ENCODE data around the gene ENPP6.

Gene ENPP6

DNA sequence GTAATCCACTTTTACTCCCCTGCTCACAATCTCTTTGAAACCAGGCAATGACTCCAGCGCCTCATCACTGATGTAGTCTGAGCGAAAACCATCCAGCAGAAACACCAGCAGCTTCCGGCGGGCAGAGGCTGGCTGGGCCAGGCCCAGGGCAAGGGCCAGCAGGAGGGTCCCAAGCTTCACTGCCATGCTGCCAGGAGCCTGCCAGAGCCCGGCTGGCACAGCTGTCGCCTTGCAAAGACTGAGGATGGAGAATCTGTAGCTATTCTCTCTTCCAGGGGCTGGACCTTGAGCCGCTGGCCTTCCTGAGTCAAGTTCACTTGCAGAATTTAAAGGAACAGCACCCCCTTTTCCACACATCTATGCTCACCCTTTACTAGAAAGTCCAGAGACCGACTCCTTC, at the start of gene ENPP6:
TSS of gene ENPP6 (minus strand) at position 240 of the 400 bp plus-strand sequence. CDS start at position 186, 54 bp downstream.
- DNase-seq, result no peak

DNA sequence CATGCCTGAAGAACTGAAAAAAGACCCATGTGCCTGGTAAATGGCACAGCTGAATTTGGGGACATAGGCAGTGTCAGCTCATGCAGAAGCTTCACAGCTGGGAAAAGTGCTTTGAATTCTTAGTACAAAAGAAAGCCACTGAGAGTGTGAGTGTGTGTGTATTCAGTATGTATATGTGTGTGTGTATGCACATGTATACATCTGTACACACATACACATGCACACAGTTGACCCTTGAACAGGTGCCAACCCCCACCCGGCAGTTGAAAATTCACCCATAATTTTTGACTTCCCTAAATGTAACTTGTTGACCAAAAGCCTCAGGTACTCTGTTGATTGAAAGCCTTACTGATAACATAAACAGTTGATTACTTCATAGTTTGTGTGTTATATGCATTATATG, 49.5 kb upstream of the ENPP6 start:
- no peak for DNase-seq

DNA sequence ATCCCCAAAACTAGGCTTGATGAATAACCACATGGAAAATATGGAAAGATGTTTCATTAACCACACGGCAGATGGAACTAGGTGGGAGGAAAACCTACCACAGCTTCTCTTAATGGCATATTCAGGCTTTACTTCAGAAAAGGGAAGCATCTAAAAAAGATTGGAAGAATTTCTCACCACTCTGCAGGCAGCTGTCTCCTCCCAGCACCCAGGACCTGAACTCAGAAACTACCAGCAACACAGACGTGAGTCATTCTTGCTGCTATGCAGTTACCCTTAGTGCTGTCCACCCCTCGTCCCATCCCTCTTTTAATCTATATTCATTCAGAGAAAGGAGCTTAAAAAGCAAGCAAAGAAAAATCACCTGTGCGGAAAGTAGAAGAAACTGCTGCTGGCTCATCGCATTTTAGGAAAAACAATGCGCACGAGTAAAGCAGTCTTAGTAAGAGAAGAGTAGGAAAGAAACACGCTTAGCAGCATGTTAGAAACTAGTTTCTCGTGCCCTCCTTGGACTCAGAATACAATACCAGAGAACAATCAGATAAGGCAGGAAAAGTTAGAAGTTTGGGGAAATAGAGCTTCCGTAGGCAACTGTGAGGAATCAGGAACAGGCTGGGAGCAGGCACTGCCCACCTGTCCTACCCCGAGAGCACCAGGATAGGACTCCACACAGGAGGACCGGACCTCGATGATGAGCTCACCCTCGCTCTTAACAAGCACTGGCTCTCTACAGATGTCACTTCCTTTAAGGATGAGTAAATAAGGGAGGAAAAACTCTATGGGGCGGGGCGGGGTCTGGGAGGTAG, 48.1 kb upstream of the ENPP6 start:
- DNase-seq, result no peak

DNA sequence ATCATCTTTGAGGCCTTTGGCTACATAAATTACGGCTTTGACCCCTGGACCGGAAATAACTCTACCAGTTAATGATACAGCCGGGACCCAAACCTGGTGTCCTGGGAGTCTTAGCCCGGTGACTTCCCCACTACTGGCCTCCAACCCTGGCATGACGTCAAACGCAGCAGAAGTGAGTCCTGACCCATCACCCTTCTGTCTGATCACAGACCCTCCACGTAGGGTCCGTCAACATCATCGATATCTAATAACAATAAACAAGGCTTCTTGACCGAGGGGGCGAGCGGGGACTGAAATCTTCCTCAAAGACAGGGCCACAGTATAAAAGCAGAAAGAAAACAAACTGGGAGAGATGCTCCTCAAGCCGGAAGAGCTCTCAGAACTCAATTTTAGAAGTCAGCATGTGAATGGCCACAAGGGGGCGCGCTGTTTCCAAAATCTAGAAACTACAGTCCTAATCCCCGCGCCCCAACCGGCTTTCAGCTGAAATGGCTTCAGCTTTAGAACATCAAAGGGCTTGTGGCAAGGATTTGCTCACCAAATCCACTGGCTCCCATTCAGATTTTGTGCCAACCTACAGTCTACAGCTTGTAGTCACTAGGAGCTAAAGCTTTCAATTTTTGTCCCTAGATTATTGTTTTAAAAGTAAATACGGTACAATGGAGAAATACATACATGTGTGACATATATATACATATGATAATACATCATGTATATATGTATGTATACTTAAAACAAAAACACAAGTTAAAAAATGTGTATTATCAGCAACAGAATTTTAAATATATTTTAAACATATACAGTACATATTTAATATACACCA, 46.4 kb upstream of the ENPP6 start:
- DNase-seq, result peak; percentile 24

- DNase-seq, result no peak
Observed at GRCh38 chr4:184263461-184263860, 45.8 kb upstream of the ENPP6 start.

- no peak for DNase-seq
Observed at GRCh38 chr4:184262901-184263300, 45.2 kb upstream of the ENPP6 start.

DNA sequence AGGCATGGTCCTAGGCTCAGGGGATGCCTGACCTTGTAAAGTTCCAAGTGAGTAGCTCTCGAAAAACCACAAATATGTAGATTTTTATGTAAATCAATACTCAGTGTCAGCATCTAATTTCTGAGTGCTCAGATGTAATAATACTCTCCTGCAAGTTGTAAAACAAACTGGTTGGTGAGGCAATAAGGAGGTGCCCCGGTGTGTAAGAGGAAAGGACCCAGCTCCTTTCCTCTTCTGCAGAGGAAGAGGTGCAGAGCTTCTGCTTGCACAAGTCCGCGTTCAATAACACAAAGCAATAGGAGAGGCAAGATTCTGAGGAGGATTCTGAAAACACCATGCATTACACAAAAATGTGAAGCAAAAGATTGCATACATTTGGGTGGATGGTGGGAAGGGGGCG, 43.6 kb upstream of the ENPP6 start:
- no peak for DNase-seq

DNA sequence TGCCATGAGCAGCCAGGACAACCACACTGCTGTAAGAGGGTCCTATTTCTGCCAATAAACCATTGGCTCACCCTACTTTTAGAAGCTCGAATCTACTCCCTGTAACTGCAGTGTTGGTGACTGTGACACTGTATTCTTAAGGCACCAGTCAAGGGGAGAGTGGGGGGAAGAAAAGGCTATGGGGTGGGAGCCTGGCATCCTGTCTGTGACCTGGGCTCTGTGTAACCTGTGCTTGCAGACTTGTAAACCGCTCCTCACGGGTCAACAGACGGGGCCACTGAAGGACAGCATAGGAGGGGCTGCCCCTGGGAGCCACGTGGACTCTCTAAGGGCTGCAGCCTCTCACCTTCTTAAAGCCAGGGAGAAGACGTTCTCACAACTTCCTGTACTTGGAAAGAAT, 42.2 kb upstream of the ENPP6 start:
- DNase-seq, result no peak

DNA sequence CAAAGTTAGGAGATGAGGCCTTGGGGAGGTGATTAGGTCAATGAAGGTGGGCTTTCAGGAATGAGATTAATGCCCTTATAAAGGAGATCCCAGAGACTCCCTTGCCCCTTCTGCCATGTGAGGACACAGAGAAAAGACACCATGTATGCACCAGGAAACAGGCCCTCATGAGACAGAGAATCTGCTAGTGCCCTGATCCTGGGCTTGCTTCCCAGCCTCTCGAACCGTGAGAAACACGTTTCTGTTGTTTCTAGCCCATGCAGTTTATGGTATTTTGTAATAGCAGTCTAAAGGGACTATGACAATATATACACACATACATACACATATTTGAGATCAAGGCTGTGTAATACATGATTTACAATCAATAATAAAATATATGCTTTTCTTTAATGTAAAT, 41.4 kb upstream of the ENPP6 start:
- no peak for DNase-seq

DNA sequence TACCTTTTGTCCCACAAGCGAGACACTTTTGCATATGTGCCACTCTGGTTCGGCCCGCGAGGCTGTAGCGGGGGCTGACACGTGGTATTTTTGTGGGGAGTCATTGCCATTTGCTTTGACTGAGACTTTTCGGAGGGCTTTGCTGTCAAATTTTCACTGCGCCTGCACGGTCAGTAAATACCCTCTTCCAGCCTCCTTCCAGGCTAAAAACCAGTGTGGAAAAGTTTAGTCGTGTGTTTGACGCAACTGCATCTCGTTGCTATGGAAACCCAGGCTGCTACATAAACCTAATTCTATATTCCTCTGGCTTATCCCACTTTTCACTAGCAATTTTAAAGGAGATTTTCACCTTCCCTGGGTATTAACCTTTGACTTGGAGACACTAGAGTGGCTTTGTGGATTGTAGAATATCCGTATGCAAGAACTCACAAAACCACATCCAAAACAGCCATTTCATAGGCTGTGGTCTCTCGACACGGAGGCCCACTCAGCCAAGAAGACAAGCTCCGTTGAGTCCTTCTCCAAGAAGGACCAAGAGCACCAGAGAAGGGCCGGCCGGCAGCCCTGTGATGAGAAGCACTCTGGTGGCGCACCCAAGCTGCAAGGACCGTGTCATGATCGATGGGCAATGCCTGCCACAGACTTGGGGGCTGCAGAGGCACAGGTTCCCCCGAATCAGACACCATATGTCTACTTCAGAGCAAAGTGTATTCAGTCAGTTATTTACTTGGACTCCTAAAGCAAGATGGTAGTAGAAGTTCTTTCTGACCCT, 38.4 kb upstream of the ENPP6 start:
- DNase-seq, result no peak

DNA sequence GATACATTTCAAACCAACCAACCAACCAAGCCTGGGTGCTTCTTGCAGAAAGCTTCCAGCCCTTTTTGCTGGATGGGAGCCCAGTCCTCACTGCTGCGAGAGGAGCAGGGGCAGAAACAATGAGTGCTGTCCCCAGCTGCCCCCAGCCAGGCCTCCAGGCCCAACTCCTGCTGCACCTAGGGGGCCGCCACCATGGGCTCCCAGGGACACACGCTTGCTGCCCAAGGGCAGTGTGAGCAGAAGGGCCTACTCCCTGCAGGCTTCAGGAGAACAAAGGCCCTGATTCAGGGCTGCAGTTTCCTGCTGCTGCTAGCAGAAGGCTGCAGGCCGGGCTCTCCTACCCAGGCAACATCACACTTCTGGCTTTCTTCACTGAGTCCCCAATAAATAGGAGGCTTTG, 37.7 kb upstream of the ENPP6 start:
- DNase-seq, result no peak

DNA sequence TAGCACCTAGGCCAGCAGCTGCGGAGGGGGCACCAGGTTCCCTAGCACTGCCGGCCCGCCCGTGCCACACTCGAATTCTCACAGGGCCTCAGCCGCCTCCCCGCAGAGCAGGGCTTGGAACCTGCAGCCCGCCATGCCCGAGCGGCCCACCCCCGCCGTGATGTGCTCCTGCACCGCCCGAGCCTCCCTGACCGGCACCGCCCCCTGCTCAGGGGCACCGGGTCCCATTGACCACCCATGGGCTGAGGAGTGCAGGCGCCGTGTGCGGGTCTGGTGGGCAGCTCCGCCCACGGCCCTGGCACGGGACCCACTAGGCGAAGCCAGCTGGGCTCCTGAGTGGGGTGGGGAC, 35.4 kb upstream of the ENPP6 start:
- no peak for DNase-seq

- DNase-seq, result no peak
Observed at GRCh38 chr4:184252136-184253071, 34.7 kb upstream of the ENPP6 start.

DNA sequence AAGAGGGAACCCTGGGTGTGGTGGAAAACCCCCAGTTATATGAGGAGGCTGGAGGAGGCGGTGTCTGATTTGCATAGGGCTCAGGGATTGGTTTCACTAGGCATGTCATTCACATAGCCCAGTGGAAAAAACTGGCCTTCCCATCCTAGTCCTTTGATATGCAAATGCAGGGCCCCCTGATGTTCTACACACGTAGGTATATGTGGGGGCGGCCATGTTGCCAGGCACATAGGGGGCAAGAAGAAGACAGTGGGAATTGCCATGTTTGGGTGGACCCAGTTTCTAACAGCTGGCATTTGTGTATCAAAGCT, 34.0 kb upstream of the ENPP6 start:
- no peak for DNase-seq

DNA sequence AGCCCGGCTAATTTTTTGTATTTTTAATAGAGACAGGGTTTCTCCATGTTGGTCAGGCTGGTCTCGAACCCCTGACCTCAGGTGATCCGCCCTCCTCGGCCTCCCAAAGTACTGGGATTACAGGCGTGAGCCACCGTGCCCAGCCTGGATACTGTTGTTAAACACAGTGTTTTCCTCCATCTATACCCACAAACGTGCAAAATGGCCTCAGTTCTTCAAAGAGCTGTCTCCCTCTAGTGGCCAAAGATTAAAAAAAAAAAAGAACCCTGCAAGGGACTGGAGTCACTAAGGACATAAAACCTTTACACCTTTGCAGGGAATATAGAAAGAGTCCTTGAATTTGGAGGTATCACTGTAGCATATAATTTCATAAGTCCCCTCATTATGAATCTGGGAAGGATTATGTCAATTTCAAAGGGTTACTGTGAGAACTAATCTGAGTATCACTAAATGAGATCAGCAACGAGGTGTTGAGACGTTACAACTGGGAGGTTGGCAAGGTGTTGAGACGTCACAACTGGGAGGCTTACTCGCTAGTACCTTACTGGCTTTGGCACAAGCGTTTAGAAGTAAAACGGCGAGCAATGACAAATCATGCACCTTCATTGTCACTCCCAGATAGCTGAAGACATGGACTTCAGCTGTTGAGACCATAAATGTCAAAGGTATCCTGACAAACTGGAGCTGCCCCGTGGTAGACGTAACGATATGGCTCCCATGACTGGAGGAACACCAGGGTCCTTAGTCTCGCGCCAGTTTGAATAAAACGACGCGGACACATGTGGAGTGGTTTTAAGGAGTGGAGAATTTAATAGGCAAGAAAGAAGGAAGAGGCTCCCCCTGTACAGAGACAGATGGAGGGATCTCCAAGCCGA, 33.4 kb upstream of the ENPP6 start:
- DNase-seq, result no peak

DNA sequence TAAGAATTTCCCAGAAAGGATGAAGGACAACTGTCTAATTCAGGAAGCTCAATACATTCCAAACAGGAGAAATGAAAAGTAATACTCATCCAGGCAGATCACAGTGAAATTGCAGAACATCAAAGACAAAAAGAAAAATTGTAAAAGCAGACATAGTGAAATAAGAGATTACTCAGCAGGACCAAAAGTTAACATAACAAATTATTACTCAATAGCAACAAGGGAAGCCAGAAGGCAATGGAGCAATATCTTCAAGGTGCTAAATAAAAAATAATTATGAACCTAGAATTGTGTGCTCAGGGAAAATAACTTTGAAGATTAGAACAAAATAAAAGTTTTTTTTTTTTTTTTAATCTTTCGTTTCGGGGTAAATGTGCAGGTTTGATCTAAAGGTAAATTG, 30.5 kb upstream of the ENPP6 start:
- DNase-seq, result no peak

GRCh38 chr4:184247421-184247820, 29.7 kb upstream of the ENPP6 start:
- no peak for DNase-seq

GRCh38 chr4:184246426-184246825, 28.8 kb upstream of the ENPP6 start:
- no peak for DNase-seq

- no peak for DNase-seq
Observed at GRCh38 chr4:184238072-184238745, 20.5 kb upstream of the ENPP6 start.

- DNase-seq, result no peak
Observed at GRCh38 chr4:184237612-184238011, 19.9 kb upstream of the ENPP6 start.

GRCh38 chr4:184235526-184235925, 17.9 kb upstream of the ENPP6 start:
- no peak for DNase-seq

Measured in NCI-H187 treated with DMSO at 0.1 percent for 48 hours (cell line).